Mucosa of descending colon (tissue), 3 donors: ENCODE measurements around the gene TMEM184A. TPM values are rescaled to one million over a fixed set of nuclear protein-coding genes. Genes with fewer than 3 reads are reported as not detected.

ENCODE experiments used
- ATAC-seq: fragments of 200-7000 bp; cut with Tn5 transposase; one replicate; pipeline ENCODE4 v1.9.1; 2020; ENCODE audit warnings: mild to moderate bottlenecking, moderate library complexity
- DNase-seq, 3 donors: peaks; one replicate each; pipeline ENCODE4 v3.0.0-alpha.2; 2020
- H3K36me3 ChIP-seq: fragments of 200-600 bp; one replicate; pipeline ENCODE4 v1.8.0; 2021; ENCODE audit warnings: low read depth, mild to moderate bottlenecking
- H3K4me1 ChIP-seq: fragments of 200-600 bp; one replicate; pipeline ENCODE4 v1.8.0; 2021; ENCODE audit warnings: low read depth, mild to moderate bottlenecking
- H3K4me3 ChIP-seq: fragments of 200-600 bp; one replicate; pipeline ENCODE4 v1.8.0; 2021; ENCODE audit warnings: mild to moderate bottlenecking
- H3K9me3 ChIP-seq: fragments of 200-600 bp; one replicate; pipeline ENCODE4 v1.8.0; 2021; ENCODE audit warnings: mild to moderate bottlenecking
- intact Hi-C, 2 donors: fragments of 100-400 bp; cut with DNase I in 1 of 2; cut with micrococcal nuclease in 1 of 2; formaldehyde crosslinking; loops; one replicate each; pipeline versions ENCODE4 v1.11.0 to v1.11.1; 2022; cut with DNase I, micrococcal nuclease
- total RNA-seq, 3 donors: library from RNA; stranded (reverse); fragmentation: NEBNext Ultra II Directional in 2 of 3; extraction: Animal tissue kit (Norgen Biotek cat#: 25700) in 2 of 3; gene quantifications; one replicate each; pipeline versions ENCODE4 v1.2.1 to v1.2.4, GENCODE V29; 2021 to 2023
- TF ChIP-seq, protein P1 (sequence below): fragments of 200-600 bp; IDR thresholded peaks from one replicate; pipeline ENCODE4 v1.8.0; 2022; ENCODE audit warnings: antibody characterized with exemption, mild to moderate bottlenecking
- donor health status: DM: no; HTN: no; CAD: no; lungs with moderate emphysema.
- donor health status: DM: no; HTN: no; CAD: no.
- donor health status: DM: no; HTN: yes; CAD: no.

Gene TMEM184A
- total RNA-seq, 3 donors from 2014 or later = 36.7 to 87.9 (median 66.0) TPM

GRCh38 chr7:1494866-1495563 lies 61.0 kb downstream of the TMEM184A start:
- ATAC-seq (no peak), DNase-seq (no peak)
- H3K4me3 ChIP-seq = no peak overlapping the region
- intact Hi-C loops = no loop called here
- no peaks in the 10 kb centered on the region for H3K4me1 ChIP-seq
- no peaks in the 10 kb centered on the region for H3K9me3 ChIP-seq
- H3K36me3 ChIP-seq = peaks cover 13% of the 10 kb centered on the region
- TF ChIP-seq, protein P1, sequence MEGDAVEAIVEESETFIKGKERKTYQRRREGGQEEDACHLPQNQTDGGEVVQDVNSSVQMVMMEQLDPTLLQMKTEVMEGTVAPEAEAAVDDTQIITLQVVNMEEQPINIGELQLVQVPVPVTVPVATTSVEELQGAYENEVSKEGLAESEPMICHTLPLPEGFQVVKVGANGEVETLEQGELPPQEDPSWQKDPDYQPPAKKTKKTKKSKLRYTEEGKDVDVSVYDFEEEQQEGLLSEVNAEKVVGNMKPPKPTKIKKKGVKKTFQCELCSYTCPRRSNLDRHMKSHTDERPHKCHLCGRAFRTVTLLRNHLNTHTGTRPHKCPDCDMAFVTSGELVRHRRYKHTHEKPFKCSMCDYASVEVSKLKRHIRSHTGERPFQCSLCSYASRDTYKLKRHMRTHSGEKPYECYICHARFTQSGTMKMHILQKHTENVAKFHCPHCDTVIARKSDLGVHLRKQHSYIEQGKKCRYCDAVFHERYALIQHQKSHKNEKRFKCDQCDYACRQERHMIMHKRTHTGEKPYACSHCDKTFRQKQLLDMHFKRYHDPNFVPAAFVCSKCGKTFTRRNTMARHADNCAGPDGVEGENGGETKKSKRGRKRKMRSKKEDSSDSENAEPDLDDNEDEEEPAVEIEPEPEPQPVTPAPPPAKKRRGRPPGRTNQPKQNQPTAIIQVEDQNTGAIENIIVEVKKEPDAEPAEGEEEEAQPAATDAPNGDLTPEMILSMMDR = no peak

- no peaks in the 10 kb centered on the region for H3K4me1 ChIP-seq
- intact Hi-C loops = no loop called here
- no peak overlapping the region for H3K4me3 ChIP-seq
- ATAC-seq = no peak
- H3K36me3 ChIP-seq = peaks cover 15% of the 10 kb centered on the region
- DNase-seq = no peak
- TF ChIP-seq, protein P1 = no peak
- H3K9me3 ChIP-seq = no peaks in the 10 kb centered on the region
Measured at GRCh38 chr7:1494447-1494846, 61.6 kb downstream of the TMEM184A start.

DNA sequence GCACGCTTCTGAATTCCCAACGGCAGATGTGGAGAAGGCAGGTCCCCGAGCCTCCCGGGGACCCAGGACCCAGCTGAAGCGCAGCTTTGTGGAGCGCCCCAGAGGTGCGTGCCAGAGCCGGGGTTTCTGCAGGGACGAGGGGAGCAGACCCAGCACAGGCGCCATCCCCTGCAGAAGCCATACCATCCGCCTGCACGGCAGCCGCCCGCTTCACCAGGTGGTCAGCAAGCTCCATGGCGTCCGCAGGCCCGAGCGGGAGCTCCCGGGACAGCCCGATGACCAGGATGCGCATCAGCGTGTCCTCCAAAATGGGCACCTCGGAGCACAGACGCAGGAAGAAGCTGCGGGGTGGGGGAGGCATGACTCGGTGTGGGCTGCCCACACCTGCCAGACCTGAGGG lies 62.4 kb downstream of the TMEM184A start:
- intact Hi-C loops = no loop called here
- ATAC-seq = no peak
- Histone ChIP-seq H3K4me1 (no peaks in the 10 kb centered on the region), H3K36me3 (peaks cover 15% of the 10 kb centered on the region), H3K9me3 (no peaks in the 10 kb centered on the region), H3K4me3 (no peak overlapping the region)
- no peak for DNase-seq
- TF ChIP-seq, protein P1 = no peak

GRCh38 chr7:1493129-1493528 lies 62.9 kb downstream of the TMEM184A start:
- no peak for ATAC-seq

GRCh38 chr7:1492640-1493039 lies 63.4 kb downstream of the TMEM184A start:
- H3K4me3 ChIP-seq = no peak overlapping the region
- no peaks in the 10 kb centered on the region for H3K4me1 ChIP-seq
- H3K36me3 ChIP-seq = peaks cover 15% of the 10 kb centered on the region
- ATAC-seq (no peak), DNase-seq (no peak)
- intact Hi-C loops = no loop called here
- TF ChIP-seq, protein P1 = no peak
- no peaks in the 10 kb centered on the region for H3K9me3 ChIP-seq

More at GRCh38 chr7:1493129-1493528, 62.9 kb downstream of the TMEM184A start:
- no peaks in the 10 kb centered on the region for H3K9me3 ChIP-seq
- intact Hi-C loops = no loop called here
- DNase-seq = no peak
- no peaks in the 10 kb centered on the region for H3K4me1 ChIP-seq
- H3K36me3 ChIP-seq = peaks cover 15% of the 10 kb centered on the region
- no peak overlapping the region for H3K4me3 ChIP-seq
- TF ChIP-seq, protein P1 = no peak

Other genes with a start within 250 kb of the TMEM184A start
- 10 to 100 TPM; 59.9 to 96.2 (median 94.5) TPM for gene MICALL2, start 96.7 kb downstream of the TMEM184A start, total RNA-seq
- 10 to 100 TPM; 79.6 to 94.3 (median 88.0) TPM for gene INTS1, start 51.8 kb downstream of the TMEM184A start, total RNA-seq
- 10 to 100 TPM; 43.6 to 66.2 (median 52.2) TPM for gene MAFK, start 25.5 kb downstream of the TMEM184A start, total RNA-seq
- 10 to 100 TPM; 22.6 to 26.0 (median 22.9) TPM for gene PSMG3, start 13.8 kb upstream of the TMEM184A start, total RNA-seq
- gene ELFN1, start 114.1 kb upstream of the TMEM184A start, total RNA-seq = under 1 TPM; 0.26 to 0.44 (median 0.41) TPM